ENCODE results near the gene MAP3K10.

The MAP3K10 gene

GRCh38 chr19:40257096-40257517 lies 65.9 kb downstream of the MAP3K10 start:
- 94 to 95% methylated on average over 9 of the region's 9 CpGs for WGBS, 2 experiments
- Histone ChIP-seq H3K4me1 (ENCODE audit: control insufficient read depth, insufficient read depth, low read length) (no peaks in the 10 kb centered on the region), H3K9me3 (ENCODE audit: control insufficient read depth, low read length) (no peaks in the 10 kb centered on the region), H3K4me3 (ENCODE audit: insufficient read depth, low read depth, low read length) (no peak overlapping the region), H3K27me3 (ENCODE audit: control insufficient read depth, insufficient read depth, low read length, poor library complexity, severe bottlenecking) (no peaks in the 10 kb centered on the region), H3K27ac (ENCODE audit: insufficient read depth, low read depth, low read length, poor library complexity, severe bottlenecking) (no peak overlapping the region), H3K36me3 (ENCODE audit: control insufficient read depth, insufficient read depth, low read length) (peaks cover 8% of the 10 kb centered on the region)

GRCh38 chr19:40261631-40262030 lies 70.4 kb downstream of the MAP3K10 start:
- 97% methylated on average over 6 to 8 of the region's 8 CpGs for WGBS, 2 experiments
- H3K4me3 ChIP-seq (ENCODE audit: insufficient read depth, low read depth, low read length): no peak overlapping the region
- H3K9me3 ChIP-seq (ENCODE audit: control insufficient read depth, low read length): no peaks in the 10 kb centered on the region
- H3K4me1 ChIP-seq (ENCODE audit: control insufficient read depth, insufficient read depth, low read length): no peaks in the 10 kb centered on the region
- H3K27me3 ChIP-seq (ENCODE audit: control insufficient read depth, insufficient read depth, low read length, poor library complexity, severe bottlenecking): no peaks in the 10 kb centered on the region
- peaks cover 7% of the 10 kb centered on the region for H3K36me3 ChIP-seq (ENCODE audit: control insufficient read depth, insufficient read depth, low read length)
- no peak overlapping the region for H3K27ac ChIP-seq (ENCODE audit: insufficient read depth, low read depth, low read length, poor library complexity, severe bottlenecking)

GRCh38 chr19:40262422-40262821 lies 71.2 kb downstream of the MAP3K10 start:
- Histone ChIP-seq H3K36me3 (ENCODE audit: control insufficient read depth, insufficient read depth, low read length) (peaks cover 7% of the 10 kb centered on the region), H3K27ac (ENCODE audit: insufficient read depth, low read depth, low read length, poor library complexity, severe bottlenecking) (no peak overlapping the region), H3K4me3 (ENCODE audit: insufficient read depth, low read depth, low read length) (no peak overlapping the region), H3K4me1 (ENCODE audit: control insufficient read depth, insufficient read depth, low read length) (no peaks in the 10 kb centered on the region), H3K9me3 (ENCODE audit: control insufficient read depth, low read length) (no peaks in the 10 kb centered on the region), H3K27me3 (ENCODE audit: control insufficient read depth, insufficient read depth, low read length, poor library complexity, severe bottlenecking) (no peaks in the 10 kb centered on the region)
- WGBS, 2 experiments: 95 to 96% methylated on average over 3 of the region's 3 CpGs

GRCh38 chr19:40263440-40264313 lies 72.5 kb downstream of the MAP3K10 start:
- Histone ChIP-seq H3K4me1 (ENCODE audit: control insufficient read depth, insufficient read depth, low read length) (no peaks in the 10 kb centered on the region), H3K27ac (ENCODE audit: insufficient read depth, low read depth, low read length, poor library complexity, severe bottlenecking) (no peak overlapping the region), H3K4me3 (ENCODE audit: insufficient read depth, low read depth, low read length) (no peak overlapping the region), H3K36me3 (ENCODE audit: control insufficient read depth, insufficient read depth, low read length) (peaks cover 7% of the 10 kb centered on the region), H3K9me3 (ENCODE audit: control insufficient read depth, low read length) (no peaks in the 10 kb centered on the region), H3K27me3 (ENCODE audit: control insufficient read depth, insufficient read depth, low read length, poor library complexity, severe bottlenecking) (no peaks in the 10 kb centered on the region)
- WGBS, 2 experiments: 93 to 94% methylated on average over 24 of the region's 24 CpGs

- H3K27me3 ChIP-seq (ENCODE audit: control insufficient read depth, insufficient read depth, low read length, poor library complexity, severe bottlenecking): no peaks in the 10 kb centered on the region
- H3K36me3 ChIP-seq (ENCODE audit: control insufficient read depth, insufficient read depth, low read length): peaks cover 7% of the 10 kb centered on the region
- WGBS, 2 experiments: 88 to 89% methylated on average over 19 of the region's 19 CpGs
- H3K27ac ChIP-seq (ENCODE audit: insufficient read depth, low read depth, low read length, poor library complexity, severe bottlenecking): no peak overlapping the region
- no peaks in the 10 kb centered on the region for H3K4me1 ChIP-seq (ENCODE audit: control insufficient read depth, insufficient read depth, low read length)
- no peak overlapping the region for H3K4me3 ChIP-seq (ENCODE audit: insufficient read depth, low read depth, low read length)
- no peaks in the 10 kb centered on the region for H3K9me3 ChIP-seq (ENCODE audit: control insufficient read depth, low read length)
These were observed 73.3 kb downstream of the MAP3K10 start for GRCh38 chr19:40264314-40265054.
